ENCODE measurements around the gene PRDM2.

Gene PRDM2

GRCh38 chr1:13764588-13765332 lies 64.8 kb downstream of the PRDM2 start:
- DNase-seq (ENCODE audit: low spot score), result no peak

- no peak for DNase-seq (ENCODE audit: low spot score)
Observed at GRCh38 chr1:13766592-13767564, 66.9 kb downstream of the PRDM2 start.

GRCh38 chr1:13769212-13769611 lies 69.2 kb downstream of the PRDM2 start:
- no peak for DNase-seq (ENCODE audit: low spot score)

- DNase-seq (ENCODE audit: low spot score), result no peak
Observed at GRCh38 chr1:13769830-13770229, 69.8 kb downstream of the PRDM2 start.

GRCh38 chr1:13770743-13771142 lies 70.8 kb downstream of the PRDM2 start:
- DNase-seq (ENCODE audit: low spot score), result no peak

- no peak for DNase-seq (ENCODE audit: low spot score)
Observed at GRCh38 chr1:13771745-13772144, 71.8 kb downstream of the PRDM2 start.

GRCh38 chr1:13772271-13772670 lies 72.3 kb downstream of the PRDM2 start:
- DNase-seq (ENCODE audit: low spot score), result no peak

GRCh38 chr1:13774121-13774520 lies 74.1 kb downstream of the PRDM2 start:
- DNase-seq (ENCODE audit: low spot score), result no peak

GRCh38 chr1:13775459-13775858 lies 75.5 kb downstream of the PRDM2 start:
- no peak for DNase-seq (ENCODE audit: low spot score)

- no peak for DNase-seq (ENCODE audit: low spot score)
Observed at GRCh38 chr1:13775916-13776315, 75.9 kb downstream of the PRDM2 start.

GRCh38 chr1:13778431-13778830 lies 78.4 kb downstream of the PRDM2 start:
- no peak for DNase-seq (ENCODE audit: low spot score)

- DNase-seq (ENCODE audit: low spot score), result no peak
Observed at GRCh38 chr1:13779930-13780329, 79.9 kb downstream of the PRDM2 start.

GRCh38 chr1:13780780-13781179 lies 80.8 kb downstream of the PRDM2 start:
- DNase-seq (ENCODE audit: low spot score), result no peak

GRCh38 chr1:13781228-13781627 lies 81.2 kb downstream of the PRDM2 start:
- no peak for DNase-seq (ENCODE audit: low spot score)

- DNase-seq (ENCODE audit: low spot score), result no peak
Observed at GRCh38 chr1:13781907-13782633, 82.1 kb downstream of the PRDM2 start.

GRCh38 chr1:13782634-13783360 lies 82.8 kb downstream of the PRDM2 start:
- DNase-seq (ENCODE audit: low spot score), result no peak

- DNase-seq (ENCODE audit: low spot score), result no peak
Observed at GRCh38 chr1:13783551-13783950, 83.6 kb downstream of the PRDM2 start.

- DNase-seq (ENCODE audit: low spot score), result no peak
Observed at GRCh38 chr1:13784971-13785370, 85.0 kb downstream of the PRDM2 start.

GRCh38 chr1:13786541-13786940 lies 86.6 kb downstream of the PRDM2 start:
- DNase-seq (ENCODE audit: low spot score), result no peak

- no peak for DNase-seq (ENCODE audit: low spot score)
Observed at GRCh38 chr1:13788795-13789194, 88.8 kb downstream of the PRDM2 start.

- DNase-seq (ENCODE audit: low spot score), result no peak
Observed at GRCh38 chr1:13790290-13791030, 90.5 kb downstream of the PRDM2 start.
